ENCODE data around the gene MCHR1. TPM values are rescaled to one million over a fixed set of nuclear protein-coding genes. Genes with fewer than 3 reads are reported as not detected.

The MCHR1 gene
- total RNA-seq, 1 experiment from 2014 or later, result not detected

DNA sequence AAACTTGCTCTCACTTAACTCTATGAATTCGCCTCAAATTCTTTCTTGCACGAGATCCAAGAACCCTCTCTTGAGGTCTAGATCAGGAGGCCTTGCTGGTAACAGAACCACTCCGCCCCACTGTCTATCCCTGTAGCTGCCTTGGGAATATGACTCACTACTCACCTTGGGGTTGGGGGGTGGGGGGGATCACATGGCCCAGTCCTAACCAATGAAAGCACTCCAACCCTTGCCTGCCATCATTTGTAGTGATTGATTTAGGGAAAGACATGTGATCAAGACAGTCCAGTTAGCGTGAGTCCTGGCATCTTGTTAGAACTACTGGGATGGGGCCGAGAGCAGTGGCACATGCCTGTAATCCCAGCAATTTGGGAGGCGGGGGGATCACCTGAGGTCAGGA, 38.0 kb upstream of the MCHR1 start:
- Histone ChIP-seq H3K4me1 (ENCODE audit: insufficient read depth, low read length, poor library complexity, severe bottlenecking) (no peaks in the 10 kb centered on the region), H3K4me3 (ENCODE audit: low read depth, low read length, poor library complexity, severe bottlenecking) (no peak overlapping the region), H3K27ac (ENCODE audit: low read depth, low read length, poor library complexity, severe bottlenecking) (no peak overlapping the region), H3K36me3 (ENCODE audit: insufficient read depth, low read length, poor library complexity, severe bottlenecking) (no peaks in the 10 kb centered on the region), H3K9me3 (ENCODE audit: low read depth, low read length, poor library complexity, severe bottlenecking) (no peaks in the 10 kb centered on the region), H3K27me3 (replicated peaks; ENCODE audit: insufficient read depth, low read depth, low read length, poor library complexity) (no peaks in the 10 kb centered on the region)
- no peak for TF ChIP-seq EZH2 (IDR thresholded peaks at IDR 0.05; ENCODE audit: borderline replicate concordance, low read depth, low read length, poor library complexity, severe bottlenecking)
- TF ChIP-seq, protein P1, sequence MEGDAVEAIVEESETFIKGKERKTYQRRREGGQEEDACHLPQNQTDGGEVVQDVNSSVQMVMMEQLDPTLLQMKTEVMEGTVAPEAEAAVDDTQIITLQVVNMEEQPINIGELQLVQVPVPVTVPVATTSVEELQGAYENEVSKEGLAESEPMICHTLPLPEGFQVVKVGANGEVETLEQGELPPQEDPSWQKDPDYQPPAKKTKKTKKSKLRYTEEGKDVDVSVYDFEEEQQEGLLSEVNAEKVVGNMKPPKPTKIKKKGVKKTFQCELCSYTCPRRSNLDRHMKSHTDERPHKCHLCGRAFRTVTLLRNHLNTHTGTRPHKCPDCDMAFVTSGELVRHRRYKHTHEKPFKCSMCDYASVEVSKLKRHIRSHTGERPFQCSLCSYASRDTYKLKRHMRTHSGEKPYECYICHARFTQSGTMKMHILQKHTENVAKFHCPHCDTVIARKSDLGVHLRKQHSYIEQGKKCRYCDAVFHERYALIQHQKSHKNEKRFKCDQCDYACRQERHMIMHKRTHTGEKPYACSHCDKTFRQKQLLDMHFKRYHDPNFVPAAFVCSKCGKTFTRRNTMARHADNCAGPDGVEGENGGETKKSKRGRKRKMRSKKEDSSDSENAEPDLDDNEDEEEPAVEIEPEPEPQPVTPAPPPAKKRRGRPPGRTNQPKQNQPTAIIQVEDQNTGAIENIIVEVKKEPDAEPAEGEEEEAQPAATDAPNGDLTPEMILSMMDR (conservative IDR thresholded peaks at IDR 0.05; ENCODE audit: low read depth, low read length), result no peak
- BruUV-seq (replicated peaks), result no TSS peak
- POLR2A ChIA-PET (ENCODE audit: low non-redundant PET), result interaction anchor here (0.7 kb wide), 1 partner anchor 10 kb away, joined by 3 read pairs; no protein-coding TSS in a partner anchor
- intact Hi-C loops (cut with micrococcal nuclease; ENCODE audit: unreplicated experiment), result no loop called here
- DNase-seq (ENCODE audit: low spot score), result no peak
- CTCF ChIA-PET, result interaction anchor here (0.6 kb wide), 1 partner anchor 1474 kb away, joined by 6 read pairs; no protein-coding TSS in a partner anchor

DNA sequence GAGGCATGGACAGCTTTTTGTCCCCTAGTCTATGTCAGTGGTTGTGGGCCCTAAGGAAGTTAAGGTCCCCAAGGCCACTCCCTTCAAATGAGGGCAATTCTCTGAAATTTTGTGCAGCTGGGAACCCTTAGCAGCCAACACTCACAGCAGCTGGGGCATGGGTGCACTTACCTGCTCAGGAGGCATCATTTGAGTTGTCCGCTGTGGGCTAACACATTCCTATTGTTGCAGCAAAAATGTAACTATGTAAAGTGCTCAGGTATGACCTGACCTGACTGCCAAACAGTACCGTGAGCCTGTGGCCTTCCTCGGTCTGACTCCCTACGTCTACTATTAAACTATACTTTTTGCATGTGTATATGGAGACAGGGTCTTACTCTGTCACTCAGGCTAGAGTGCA, 37.0 kb upstream of the MCHR1 start:
- intact Hi-C loops (cut with micrococcal nuclease; ENCODE audit: unreplicated experiment), result no loop called here
- ChIA-PET CTCF (no interaction called here), POLR2A (ENCODE audit: low non-redundant PET) (interaction anchor here (0.6 kb wide), 1 partner anchor 224 kb away, joined by 8 read pairs; no protein-coding TSS in a partner anchor)
- no peak for DNase-seq (ENCODE audit: low spot score)
- H3K36me3 ChIP-seq (ENCODE audit: insufficient read depth, low read length, poor library complexity, severe bottlenecking), result no peaks in the 10 kb centered on the region
- no TSS peak for BruUV-seq (replicated peaks)
- no peak overlapping the region for H3K4me3 ChIP-seq (ENCODE audit: low read depth, low read length, poor library complexity, severe bottlenecking)
- TF ChIP-seq, protein P1 (conservative IDR thresholded peaks at IDR 0.05; ENCODE audit: low read depth, low read length), result no peak
- TF ChIP-seq EZH2 (IDR thresholded peaks at IDR 0.05; ENCODE audit: borderline replicate concordance, low read depth, low read length, poor library complexity, severe bottlenecking), result no peak
- H3K4me1 ChIP-seq (ENCODE audit: insufficient read depth, low read length, poor library complexity, severe bottlenecking), result no peaks in the 10 kb centered on the region
- H3K9me3 ChIP-seq (ENCODE audit: low read depth, low read length, poor library complexity, severe bottlenecking), result no peaks in the 10 kb centered on the region
- H3K27ac ChIP-seq (ENCODE audit: low read depth, low read length, poor library complexity, severe bottlenecking), result no peak overlapping the region
- no peaks in the 10 kb centered on the region for H3K27me3 ChIP-seq (replicated peaks; ENCODE audit: insufficient read depth, low read depth, low read length, poor library complexity)

DNA sequence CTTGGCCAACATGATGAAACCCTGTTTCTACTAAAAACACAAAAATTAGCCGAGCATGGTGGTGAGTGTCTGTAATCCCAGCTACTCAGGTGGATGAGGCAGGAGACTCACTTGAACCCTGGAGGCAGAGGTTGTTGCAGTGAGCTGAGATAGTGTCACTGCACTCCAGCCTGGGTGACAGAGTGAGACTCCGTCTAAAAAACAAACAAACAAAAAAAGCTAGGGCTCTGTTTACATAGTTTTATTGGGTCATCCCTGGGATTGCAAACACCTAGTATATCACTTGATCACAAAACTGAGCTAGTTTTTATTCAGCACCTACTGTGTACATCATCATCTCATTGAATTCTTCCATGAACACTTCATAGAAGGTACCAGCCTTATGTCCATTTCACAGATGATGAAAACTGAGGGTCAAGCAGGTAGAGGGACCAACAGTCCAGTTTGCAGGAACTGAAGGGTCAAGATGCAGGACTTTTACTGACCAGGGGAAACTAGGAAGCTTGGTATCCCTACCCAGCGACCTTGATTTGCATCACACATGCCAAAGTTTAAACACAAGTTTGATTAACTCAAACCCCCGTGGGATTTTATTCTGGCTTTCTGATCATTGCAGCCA, 33.6 kb upstream of the MCHR1 start:
- H3K4me1 ChIP-seq (ENCODE audit: insufficient read depth, low read length, poor library complexity, severe bottlenecking), result no peaks in the 10 kb centered on the region
- no peaks in the 10 kb centered on the region for H3K36me3 ChIP-seq (ENCODE audit: insufficient read depth, low read length, poor library complexity, severe bottlenecking)
- no peak for DNase-seq (ENCODE audit: low spot score)
- H3K27ac ChIP-seq (ENCODE audit: low read depth, low read length, poor library complexity, severe bottlenecking), result no peak overlapping the region
- ChIA-PET POLR2A (ENCODE audit: low non-redundant PET) (no interaction called here), CTCF (interaction anchor here (1.7 kb wide), 1 partner anchor 121 kb away, joined by 3 read pairs; no protein-coding TSS in a partner anchor)
- no peak overlapping the region for H3K4me3 ChIP-seq (ENCODE audit: low read depth, low read length, poor library complexity, severe bottlenecking)
- BruUV-seq (replicated peaks), result no TSS peak
- H3K9me3 ChIP-seq (ENCODE audit: low read depth, low read length, poor library complexity, severe bottlenecking), result no peaks in the 10 kb centered on the region
- TF ChIP-seq, protein P1 (conservative IDR thresholded peaks at IDR 0.05; ENCODE audit: low read depth, low read length), result no peak
- TF ChIP-seq EZH2 (IDR thresholded peaks at IDR 0.05; ENCODE audit: borderline replicate concordance, low read depth, low read length, poor library complexity, severe bottlenecking), result no peak
- intact Hi-C loops (cut with micrococcal nuclease; ENCODE audit: unreplicated experiment), result loop anchor here (1.0 kb wide), 2 partner anchors 120 to 208 kb away; no protein-coding TSS in a partner anchor
- no peaks in the 10 kb centered on the region for H3K27me3 ChIP-seq (replicated peaks; ENCODE audit: insufficient read depth, low read depth, low read length, poor library complexity)
